ENCODE results near the gene MRPL48.

Gene MRPL48

DNA sequence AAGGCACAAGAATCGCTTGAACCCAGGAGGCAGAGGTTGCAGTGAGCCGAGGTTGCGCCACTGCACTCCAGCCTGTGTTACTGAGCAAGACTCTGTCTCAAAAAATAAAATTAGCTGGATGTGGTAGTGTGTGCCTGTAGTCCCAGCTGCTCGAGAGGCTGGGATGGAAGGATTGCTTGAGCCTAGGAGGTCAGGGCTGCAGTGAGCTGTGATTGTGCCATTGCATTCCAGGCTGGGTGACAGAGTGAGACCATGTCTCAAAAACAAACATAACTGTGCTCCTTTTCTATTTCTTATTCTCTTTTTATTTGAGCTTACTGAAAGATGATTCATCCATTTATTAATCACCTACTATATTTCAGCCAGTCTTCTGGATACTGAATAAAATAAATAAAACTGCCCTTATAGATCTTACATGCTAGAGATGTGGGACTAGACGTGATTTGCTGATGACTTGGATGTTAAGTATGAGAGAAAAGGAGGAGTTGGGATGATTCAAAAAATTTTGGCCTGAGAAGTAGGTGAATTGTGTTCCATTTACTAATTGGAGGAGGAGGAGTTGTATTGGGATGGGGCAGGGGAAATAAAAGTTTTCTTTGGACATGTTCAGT, 107.2 kb downstream of the MRPL48 start:
- DNase-seq = peak; percentile 52

DNA sequence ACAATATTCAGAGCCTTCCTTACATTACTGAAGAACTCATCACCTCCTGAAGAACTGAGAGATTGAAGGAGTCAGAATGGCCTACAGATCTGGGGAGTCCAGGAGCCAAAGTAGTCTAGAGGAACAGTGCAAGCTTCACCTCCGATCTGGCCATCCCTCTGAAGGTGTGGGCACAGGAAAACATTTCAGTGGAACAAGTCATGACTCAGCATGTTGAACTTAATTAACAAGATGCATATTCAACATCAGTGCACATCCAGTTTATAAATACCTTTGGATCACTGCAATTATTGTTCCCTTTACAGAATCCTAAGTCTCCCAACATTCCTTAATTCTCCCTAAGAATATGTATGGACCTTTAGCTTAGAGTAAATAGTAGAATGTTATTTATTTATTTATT, 114.6 kb downstream of the MRPL48 start:
- DNase-seq = no peak

DNA sequence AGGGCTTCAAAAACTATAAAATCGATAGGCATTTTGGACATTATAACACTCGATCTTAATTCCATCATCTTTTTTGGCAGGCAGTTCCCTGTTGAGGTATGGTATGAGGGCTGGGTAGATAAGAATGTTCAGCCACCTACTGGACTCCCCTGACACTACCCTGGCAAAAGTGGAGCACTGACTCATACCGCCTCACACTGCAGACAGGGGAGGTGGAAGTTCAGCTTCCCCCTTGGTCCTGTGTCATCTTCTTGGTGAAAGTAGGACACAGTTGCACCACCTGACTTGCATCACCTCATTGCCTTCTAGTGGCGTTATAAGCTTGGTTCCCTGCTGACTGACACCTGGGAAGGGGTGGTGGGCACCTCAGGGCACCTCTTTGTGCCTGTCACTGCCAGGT, 119.5 kb downstream of the MRPL48 start:
- DNase-seq = peak; percentile 31

DNA sequence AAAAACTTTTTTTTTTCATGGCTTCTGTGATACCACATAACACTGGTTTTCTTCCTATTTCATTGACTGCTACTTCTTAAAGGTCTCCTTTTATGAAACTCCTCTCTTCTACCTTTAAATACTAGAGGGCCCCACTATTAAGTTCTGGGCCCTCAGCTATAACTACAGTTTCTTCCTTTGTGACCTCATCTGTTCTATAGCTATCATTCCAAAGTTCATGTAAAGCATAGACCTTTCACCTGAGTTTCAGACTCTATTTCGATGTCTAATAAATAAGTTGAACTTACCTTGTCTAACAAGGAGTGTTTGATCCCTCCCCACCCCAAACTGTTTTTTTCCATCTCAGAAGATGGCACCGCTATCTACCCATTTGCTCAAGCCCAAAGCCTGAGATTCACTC, 124.4 kb downstream of the MRPL48 start:
- DNase-seq = no peak

GRCh38 chr11:73913472-73913871, 125.8 kb downstream of the MRPL48 start:
- no peak for DNase-seq

DNA sequence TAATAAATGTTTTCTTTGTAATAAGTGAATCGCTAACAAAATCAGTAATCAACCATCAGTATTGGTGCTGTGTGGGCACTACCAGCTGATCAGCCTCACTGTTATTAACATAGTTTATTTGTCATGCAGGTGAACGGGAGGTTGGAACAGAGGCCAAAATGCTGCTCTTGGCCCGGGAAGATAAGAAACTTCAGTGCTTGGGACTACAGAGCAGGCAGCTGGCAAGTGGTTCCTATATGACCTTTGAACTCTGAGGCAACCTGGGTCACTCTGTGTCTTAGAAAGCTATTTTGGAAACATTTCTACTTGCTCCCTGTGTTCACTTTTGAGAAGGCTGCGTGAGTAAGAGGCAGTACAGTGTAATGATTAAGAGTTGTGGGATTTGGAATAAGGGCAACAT, 126.6 kb downstream of the MRPL48 start:
- DNase-seq = no peak

All from fibroblast of skin of abdomen (primary cell).